Naive B cell (primary cell): ENCODE results near the gene PRKCB. TPM values are rescaled to one million over a fixed set of nuclear protein-coding genes. Genes with fewer than 3 reads are reported as not detected.
"Not testable (repeated sequence)": the region's sequence is repeated elsewhere in the genome, so short reads cannot be mapped to it uniquely, and the experiment has no call there.

Experiments
- ATAC-seq, 2 donors: fragments of 150-1000 bp; cut with Tn5 transposase; 2 replicates each; pipeline ENCODE4 v1.10.0; 2021; ENCODE audit warnings: low read depth in 2 of 2, mild to moderate bottlenecking in 2 of 2, moderate library complexity in 2 of 2
- DNase-seq: peaks from one replicate; pipeline ENCODE4 v3.0.0; 2022
- H3K27ac Mint-ChIP-seq, 6 donors: one replicate each; pipeline ENCODE4 v1.8.0; 2020 to 2022; ENCODE audit warnings: mild to moderate bottlenecking in 6 of 6, mixed read lengths in 6 of 6, moderate library complexity in 5 of 6, inconsistent platforms in 2 of 6
- H3K27me3 Mint-ChIP-seq, 3 donors: one replicate each; pipeline ENCODE4 v1.8.0; 2021 to 2022; ENCODE audit warnings: mixed read lengths in 3 of 3, mild to moderate bottlenecking in 1 of 3
- H3K36me3 Mint-ChIP-seq, 2 donors: one replicate each; pipeline ENCODE4 v1.8.0; 2020 to 2022; ENCODE audit warnings: mixed read lengths in 2 of 2, inconsistent platforms in 1 of 2, mild to moderate bottlenecking in 1 of 2
- H3K4me1 Mint-ChIP-seq, 3 donors: one replicate each; pipeline ENCODE4 v1.8.0; 2020 to 2022; ENCODE audit warnings: mixed read lengths in 3 of 3, inconsistent platforms in 1 of 3, mild to moderate bottlenecking in 1 of 3, moderate library complexity in 1 of 3
- H3K4me3 Mint-ChIP-seq, 8 donors: one replicate each; pipeline ENCODE4 v1.8.0; 2020 to 2022; ENCODE audit warnings: mild to moderate bottlenecking in 8 of 8, mixed read lengths in 8 of 8, moderate library complexity in 8 of 8, inconsistent platforms in 2 of 8
- H3K9me3 Mint-ChIP-seq, 7 donors: one replicate each; pipeline ENCODE4 v1.8.0; 2020 to 2022; ENCODE audit warnings: mixed read lengths in 7 of 7, mild to moderate bottlenecking in 5 of 7, inconsistent platforms in 2 of 7, moderate library complexity in 1 of 7
- polyA plus RNA-seq, 6 donors: library from polyadenylated mRNA; unstranded; fragments of 300-500 nt; fragmentation: Illumina TruSeq; gene quantifications; one replicate each; pipeline ENCODE4 v1.2.3, GENCODE V29; 2021; ENCODE audit warnings: low read depth in 6 of 6

Gene PRKCB
- polyA plus RNA-seq, 6 donors from 2014 or later: 213 to 344 (median 285) TPM

- Mint-ChIP-seq H3K27me3 (no peaks in the 10 kb centered on the region), H3K9me3 (peaks cover 0 to 5% (median 2%) of the 10 kb centered on the region in 7 donors), H3K4me1 (peaks cover 66 to 89% (median 83%) of the 10 kb centered on the region in 3 donors), H3K4me3 (peak overlapping the region in 3 of 8 donors; percentile 46 to 77 (median 64)), H3K27ac (peak overlapping the region in 2 of 6 donors; percentile 1 to 88), H3K36me3 (peaks cover 7 to 16% of the 10 kb centered on the region in 2 donors)
- DNase-seq: no peak
- no peak for ATAC-seq
These were observed 189.2 kb downstream of the PRKCB start for GRCh38 chr16:24024971-24025370.

- Mint-ChIP-seq H3K27ac (peak overlapping the region in 2 of 6 donors; percentile 34 to 47), H3K9me3 (peaks cover 0 to under 1% (median 0%) of the 10 kb centered on the region in 7 donors)
These were observed 191.7 kb downstream of the PRKCB start for GRCh38 chr16:24027466-24027865.

DNA sequence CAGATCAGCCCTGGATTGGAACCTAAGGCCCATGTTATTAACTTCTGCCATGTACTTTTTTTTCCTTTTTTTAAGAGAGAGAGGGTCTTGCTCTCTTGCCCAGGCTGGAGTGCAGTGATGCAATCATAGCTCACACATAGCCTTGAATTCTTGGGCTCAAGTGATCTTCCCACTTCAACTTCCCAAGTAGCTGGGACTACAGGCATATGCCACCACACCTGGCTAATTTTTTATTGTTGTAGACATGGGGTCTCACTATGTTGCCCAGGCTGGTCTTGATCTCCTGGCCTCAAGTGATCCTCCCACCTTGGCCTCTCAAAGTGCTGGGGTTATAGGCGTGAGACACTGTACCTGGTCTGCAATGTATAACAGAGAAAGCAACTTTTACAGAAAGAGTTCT, 194.1 kb downstream of the PRKCB start:
- Mint-ChIP-seq H3K27ac (peak overlapping the region; percentile 26 to 84 (median 71)), H3K4me1 (peaks cover 45 to 88% (median 74%) of the 10 kb centered on the region in 3 donors), H3K36me3 (peaks cover 25 to 29% of the 10 kb centered on the region in 2 donors)
- not testable (repeated sequence) for H3K9me3 Mint-ChIP-seq, ATAC-seq, H3K27me3 Mint-ChIP-seq, H3K4me3 Mint-ChIP-seq, DNase-seq

More at GRCh38 chr16:24027466-24027865, 191.7 kb downstream of the PRKCB start:
- ATAC-seq (no peak), DNase-seq (no peak)
- peak overlapping the region in 1 of 8 donors; percentile 19 for H3K4me3 Mint-ChIP-seq
- H3K27me3 Mint-ChIP-seq: no peaks in the 10 kb centered on the region
- peaks cover 13% of the 10 kb centered on the region in 2 donors for H3K36me3 Mint-ChIP-seq
- peaks cover 44 to 88% (median 77%) of the 10 kb centered on the region in 3 donors for H3K4me1 Mint-ChIP-seq

DNA sequence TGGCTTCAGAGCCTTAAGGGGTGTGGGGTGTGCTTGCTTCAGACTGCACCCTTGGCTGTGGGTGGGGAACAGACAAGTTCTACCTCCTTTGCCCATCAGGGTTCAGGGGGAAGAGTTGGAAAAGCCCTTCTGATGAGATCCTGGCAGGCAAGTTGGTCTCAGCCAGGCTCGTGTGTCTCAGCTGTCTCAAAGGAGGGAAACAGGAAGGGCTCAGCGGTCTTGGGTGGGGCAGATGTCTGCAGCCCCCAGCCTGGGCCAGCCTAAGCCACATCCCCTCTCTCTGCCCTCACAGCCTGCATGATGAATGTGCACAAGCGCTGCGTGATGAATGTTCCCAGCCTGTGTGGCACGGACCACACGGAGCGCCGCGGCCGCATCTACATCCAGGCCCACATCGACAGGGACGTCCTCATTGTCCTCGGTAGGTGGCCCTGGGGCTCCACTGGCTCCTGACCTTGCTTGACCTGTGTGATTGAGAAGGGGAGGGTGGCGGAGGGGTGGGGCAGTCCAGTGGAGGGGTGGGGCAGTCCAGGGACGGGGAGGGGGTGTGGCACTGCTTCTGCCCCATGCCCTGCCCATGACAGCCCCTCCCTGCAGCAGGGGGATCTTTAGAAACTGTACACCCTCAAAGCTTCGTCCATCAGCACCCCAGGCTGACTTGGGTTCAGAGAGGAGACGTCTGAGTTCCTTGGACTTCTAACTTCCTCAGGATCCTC, 199.5 kb downstream of the PRKCB start:
- H3K4me1 Mint-ChIP-seq: peaks cover 39 to 77% (median 62%) of the 10 kb centered on the region in 3 donors
- H3K4me3 Mint-ChIP-seq: peak overlapping the region; percentile 64 to 88 (median 82)
- ATAC-seq (peak; percentile 90 to 91), DNase-seq (peak; percentile 57)
- peaks cover 23 to 38% of the 10 kb centered on the region in 2 donors for H3K36me3 Mint-ChIP-seq
- H3K27ac Mint-ChIP-seq: peak overlapping the region in 5 of 6 donors; percentile 46 to 95 (median 92)
- peaks cover 0 to 5% (median 3%) of the 10 kb centered on the region in 7 donors for H3K9me3 Mint-ChIP-seq
- no peaks in the 10 kb centered on the region for H3K27me3 Mint-ChIP-seq

GRCh38 chr16:24036038-24036543, 200.3 kb downstream of the PRKCB start:
- H3K27me3 Mint-ChIP-seq: no peaks in the 10 kb centered on the region
- H3K36me3 Mint-ChIP-seq: peaks cover 23 to 40% of the 10 kb centered on the region in 2 donors
- peaks cover 0 to 5% (median 3%) of the 10 kb centered on the region in 7 donors for H3K9me3 Mint-ChIP-seq
- peak overlapping the region in 4 of 6 donors; percentile 32 to 84 (median 56) for H3K27ac Mint-ChIP-seq
- no peak for ATAC-seq
- peaks cover 41 to 71% (median 64%) of the 10 kb centered on the region in 3 donors for H3K4me1 Mint-ChIP-seq
- H3K4me3 Mint-ChIP-seq: peak overlapping the region; percentile 64 to 87 (median 80)
- DNase-seq: no peak

DNA sequence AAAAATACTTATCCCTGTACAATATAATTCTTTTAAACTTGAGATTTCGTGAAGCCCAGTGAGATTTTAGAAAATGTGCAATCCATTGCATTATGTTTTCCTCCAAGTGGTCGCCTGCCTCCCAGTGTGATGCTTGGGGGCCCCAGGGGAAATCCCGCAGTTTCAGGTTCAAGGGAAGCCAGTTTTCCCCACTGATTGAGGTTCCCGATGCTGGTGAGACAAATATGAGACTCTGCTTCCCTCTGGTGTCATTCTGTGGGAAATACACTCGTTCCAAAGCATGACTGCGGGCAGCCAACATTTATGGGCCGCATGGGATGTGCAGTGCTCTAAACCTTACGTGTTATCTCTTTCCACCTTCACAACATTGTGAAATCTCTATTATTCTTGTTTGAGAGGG, 200.8 kb downstream of the PRKCB start:
- DNase-seq: peak; percentile 23
- peak overlapping the region in 5 of 6 donors; percentile 22 to 89 (median 66) for H3K27ac Mint-ChIP-seq

DNA sequence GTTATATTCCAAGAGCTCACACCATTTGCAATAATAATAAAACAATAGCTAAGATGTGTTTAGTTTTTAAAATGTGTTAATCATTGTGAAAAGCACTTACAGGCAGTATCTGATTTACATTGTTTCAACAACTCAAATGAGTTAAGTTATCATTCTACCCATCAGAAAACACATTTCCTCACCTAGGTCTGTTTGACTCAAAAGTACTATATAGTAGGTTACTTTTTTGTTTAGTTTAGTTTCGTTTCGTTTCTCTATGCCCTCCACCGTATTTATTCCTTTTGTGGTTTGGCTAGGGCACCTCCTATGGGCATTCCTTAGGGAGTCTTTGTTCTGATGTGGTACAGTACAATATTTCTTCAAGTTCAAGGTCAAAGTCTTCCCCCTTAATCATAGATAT, 201.6 kb downstream of the PRKCB start:
- ATAC-seq (no peak), DNase-seq (no peak)
- Mint-ChIP-seq H3K27me3 (no peaks in the 10 kb centered on the region), H3K4me3 (no peak overlapping the region), H3K27ac (peak overlapping the region in 3 of 6 donors; percentile 47 to 80 (median 73)), H3K9me3 (peaks cover 0 to 5% (median 3%) of the 10 kb centered on the region in 7 donors), H3K4me1 (peaks cover 43 to 68% (median 67%) of the 10 kb centered on the region in 3 donors), H3K36me3 (peaks cover 17 to 28% of the 10 kb centered on the region in 2 donors)

More for the DNA sequence above, 200.8 kb downstream of the PRKCB start:
- no peaks in the 10 kb centered on the region for H3K27me3 Mint-ChIP-seq
- peaks cover 23 to 35% of the 10 kb centered on the region in 2 donors for H3K36me3 Mint-ChIP-seq
- H3K4me1 Mint-ChIP-seq: peaks cover 41 to 66% (median 65%) of the 10 kb centered on the region in 3 donors
- peak in 1 of 2 donors; percentile 24 for ATAC-seq
- peak overlapping the region; percentile 64 to 87 (median 82) for H3K4me3 Mint-ChIP-seq
- peaks cover 0 to 5% (median 3%) of the 10 kb centered on the region in 7 donors for H3K9me3 Mint-ChIP-seq

DNA sequence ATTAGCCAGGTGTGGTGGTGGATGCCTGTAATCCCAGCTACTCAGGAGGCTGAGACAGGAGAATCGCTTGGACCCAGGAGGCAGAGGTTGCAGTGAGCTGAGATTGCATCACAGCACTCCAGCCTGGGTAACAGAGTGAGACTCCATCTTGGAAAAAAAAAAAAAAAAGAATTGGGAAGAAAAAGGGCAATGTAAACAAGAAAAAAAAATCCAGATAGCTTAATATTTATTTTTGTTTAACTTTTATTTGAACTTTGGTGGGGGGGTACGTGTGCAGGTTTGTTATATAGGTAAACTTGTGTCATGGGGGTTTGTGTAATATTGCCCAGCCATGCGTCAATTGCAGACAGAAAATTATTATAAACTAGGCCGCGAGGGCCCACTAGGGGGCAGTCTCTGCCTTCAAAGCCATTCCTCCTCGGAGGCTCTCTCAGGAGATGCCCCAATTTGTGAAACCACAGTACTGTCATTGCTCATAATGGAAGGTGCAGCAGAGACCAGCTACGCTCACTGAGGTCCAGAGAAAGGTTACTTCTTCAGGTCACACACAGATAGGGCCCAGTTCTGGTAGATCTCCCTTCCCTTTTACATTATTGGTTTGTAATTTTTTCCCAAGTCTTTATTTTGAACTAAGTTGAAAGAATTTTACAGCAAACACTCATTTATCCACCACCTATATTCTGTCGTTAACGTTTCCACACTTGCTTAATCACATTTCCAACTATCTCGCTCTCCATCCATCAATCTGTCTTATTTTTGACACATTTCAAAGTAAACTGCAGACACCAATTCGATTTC, 206.2 kb downstream of the PRKCB start:
- H3K36me3 Mint-ChIP-seq: peaks cover 9 to 19% of the 10 kb centered on the region in 2 donors
- H3K27ac Mint-ChIP-seq: peak overlapping the region; percentile 27 to 74 (median 66)
- H3K27me3 Mint-ChIP-seq: no peaks in the 10 kb centered on the region
- H3K9me3 Mint-ChIP-seq: no peaks in the 10 kb centered on the region
- ATAC-seq (peak; percentile 83 to 93), DNase-seq (peak; percentile 69)
- peaks cover 21 to 41% (median 28%) of the 10 kb centered on the region in 3 donors for H3K4me1 Mint-ChIP-seq
- H3K4me3 Mint-ChIP-seq: no peak overlapping the region

DNA sequence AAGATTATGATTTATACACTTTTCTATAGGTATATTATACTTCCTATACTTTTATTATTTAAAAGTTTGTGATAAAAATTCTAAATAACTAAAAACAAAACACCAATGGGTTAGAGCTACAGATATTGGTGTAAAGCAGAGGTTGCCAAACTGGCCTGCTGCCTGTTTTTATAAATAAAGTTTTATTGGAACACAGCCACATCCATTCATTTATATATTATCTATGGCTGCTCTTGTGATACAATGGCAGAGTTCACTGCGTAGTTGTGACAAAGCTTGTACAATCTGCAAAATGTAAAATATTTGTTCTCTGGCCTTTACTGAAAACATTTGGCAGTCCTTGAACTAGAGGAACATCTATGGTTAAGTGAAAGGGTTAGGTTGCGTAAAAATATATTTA, 208.7 kb downstream of the PRKCB start:
- ATAC-seq (no peak), DNase-seq (no peak)
- Mint-ChIP-seq H3K9me3 (no peaks in the 10 kb centered on the region), H3K36me3 (peaks cover 9 to 14% of the 10 kb centered on the region in 2 donors), H3K4me3 (no peak overlapping the region), H3K27ac (peak overlapping the region in 2 of 6 donors; percentile 25 to 80), H3K27me3 (no peaks in the 10 kb centered on the region), H3K4me1 (peaks cover 25 to 39% (median 34%) of the 10 kb centered on the region in 3 donors)

GRCh38 chr16:24045641-24046040, 209.9 kb downstream of the PRKCB start:
- H3K36me3 Mint-ChIP-seq: peaks cover 8 to 26% of the 10 kb centered on the region in 2 donors
- H3K27me3 Mint-ChIP-seq: no peaks in the 10 kb centered on the region
- no peak overlapping the region for H3K4me3 Mint-ChIP-seq
- no peak for DNase-seq
- peak overlapping the region in 2 of 6 donors; percentile 21 to 76 for H3K27ac Mint-ChIP-seq
- ATAC-seq: no peak
- no peaks in the 10 kb centered on the region for H3K9me3 Mint-ChIP-seq
- H3K4me1 Mint-ChIP-seq: peaks cover 29 to 36% (median 29%) of the 10 kb centered on the region in 3 donors

DNA sequence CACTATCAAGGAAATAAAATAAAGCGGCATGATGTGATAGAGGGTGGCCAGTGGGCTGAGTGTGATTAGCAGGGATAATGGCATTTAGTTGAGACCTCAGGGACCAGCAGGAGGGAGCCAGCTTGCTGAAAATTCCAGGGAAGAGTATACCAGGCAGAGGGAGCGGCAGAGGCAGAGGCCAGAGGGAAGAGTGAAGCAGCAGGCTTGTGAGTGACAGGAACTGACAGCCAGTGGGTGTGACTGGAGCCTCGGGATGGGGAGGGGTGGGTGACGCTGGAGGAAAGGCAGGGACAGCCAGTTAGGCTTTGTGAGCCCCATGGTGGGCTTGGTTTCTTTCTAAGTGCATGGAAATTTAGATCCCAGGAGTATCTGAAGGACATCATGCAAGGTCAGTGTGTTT, 210.7 kb downstream of the PRKCB start:
- ATAC-seq (no peak), DNase-seq (no peak)
- Mint-ChIP-seq H3K4me1 (peaks cover 29 to 37% (median 30%) of the 10 kb centered on the region in 3 donors), H3K9me3 (no peaks in the 10 kb centered on the region), H3K27me3 (no peaks in the 10 kb centered on the region), H3K36me3 (peaks cover 16 to 33% of the 10 kb centered on the region in 2 donors), H3K4me3 (peak overlapping the region in 1 of 8 donors; percentile 12), H3K27ac (peak overlapping the region in 4 of 6 donors; percentile 7 to 97 (median 54))

- H3K27ac Mint-ChIP-seq: peak overlapping the region in 4 of 6 donors; percentile 54 to 76 (median 55)
- H3K36me3 Mint-ChIP-seq: peaks cover 16 to 43% of the 10 kb centered on the region in 2 donors
- H3K4me3 Mint-ChIP-seq: peak overlapping the region in 1 of 8 donors; percentile 62
- no peak for ATAC-seq
- DNase-seq: no peak
- H3K4me1 Mint-ChIP-seq: peaks cover 25 to 38% (median 28%) of the 10 kb centered on the region in 3 donors
- H3K9me3 Mint-ChIP-seq: no peaks in the 10 kb centered on the region
- no peaks in the 10 kb centered on the region for H3K27me3 Mint-ChIP-seq
These were observed 213.3 kb downstream of the PRKCB start for GRCh38 chr16:24049113-24049512.

DNA sequence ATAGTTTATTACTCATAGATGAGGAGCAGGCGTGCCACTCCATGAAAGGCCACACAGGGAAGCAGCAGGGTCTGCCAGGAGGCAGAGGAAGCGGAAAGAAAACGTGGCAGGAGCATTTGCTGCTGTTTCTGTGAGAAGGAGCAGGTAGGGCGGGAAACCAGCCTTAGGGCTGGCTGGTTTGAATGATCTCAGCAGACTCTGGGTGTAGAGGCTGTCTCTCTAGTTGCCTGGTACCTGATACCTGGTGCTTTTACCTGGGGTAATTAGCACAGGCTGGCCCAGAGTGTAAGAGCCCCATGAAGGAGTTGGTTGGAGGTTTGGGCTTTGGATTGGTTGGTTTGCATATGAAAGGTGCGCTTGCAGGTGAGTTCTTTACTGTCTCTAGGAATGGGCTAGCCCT, 215.3 kb downstream of the PRKCB start:
- ATAC-seq (no peak), DNase-seq (no peak)
- no peaks in the 10 kb centered on the region for H3K27me3 Mint-ChIP-seq
- peak overlapping the region in 3 of 6 donors; percentile 36 to 66 (median 42) for H3K27ac Mint-ChIP-seq
- H3K9me3 Mint-ChIP-seq: no peaks in the 10 kb centered on the region
- peak overlapping the region in 1 of 8 donors; percentile 7 for H3K4me3 Mint-ChIP-seq
- H3K36me3 Mint-ChIP-seq: peaks cover 16 to 45% of the 10 kb centered on the region in 2 donors
- H3K4me1 Mint-ChIP-seq: peaks cover 27 to 49% (median 33%) of the 10 kb centered on the region in 3 donors
